GM18517 (cell line): ENCODE measurements around the gene EPHB1.

Experiments used
- ATAC-seq: cut with Tn5 transposase; IDR thresholded peaks from one replicate; pipeline ENCODE4 v1.9.1; 2021; ENCODE audit warnings: mild to moderate bottlenecking, moderate library complexity; ENCODE audit not compliant: unreplicated experiment

The EPHB1 gene

DNA sequence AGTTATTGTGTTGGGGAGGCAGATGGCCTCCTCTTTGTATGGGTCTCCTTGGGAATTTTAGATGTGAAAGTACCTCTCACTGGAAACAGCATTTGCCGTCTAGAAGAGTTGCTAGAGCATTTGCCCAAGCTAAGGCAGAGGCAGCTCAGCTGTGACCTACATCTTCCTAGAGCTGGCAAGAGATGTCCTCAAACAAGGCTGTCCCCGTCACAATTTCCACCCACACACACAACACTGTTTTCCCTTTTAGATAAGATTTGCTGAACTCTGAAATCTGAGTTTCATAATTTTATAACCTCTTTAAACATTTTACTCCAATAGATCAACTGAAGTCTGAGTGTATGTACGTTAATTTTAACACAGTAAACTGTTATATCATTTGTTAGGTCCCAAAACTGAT lies 352.6 kb downstream of the EPHB1 start:
- no peak for ATAC-seq

DNA sequence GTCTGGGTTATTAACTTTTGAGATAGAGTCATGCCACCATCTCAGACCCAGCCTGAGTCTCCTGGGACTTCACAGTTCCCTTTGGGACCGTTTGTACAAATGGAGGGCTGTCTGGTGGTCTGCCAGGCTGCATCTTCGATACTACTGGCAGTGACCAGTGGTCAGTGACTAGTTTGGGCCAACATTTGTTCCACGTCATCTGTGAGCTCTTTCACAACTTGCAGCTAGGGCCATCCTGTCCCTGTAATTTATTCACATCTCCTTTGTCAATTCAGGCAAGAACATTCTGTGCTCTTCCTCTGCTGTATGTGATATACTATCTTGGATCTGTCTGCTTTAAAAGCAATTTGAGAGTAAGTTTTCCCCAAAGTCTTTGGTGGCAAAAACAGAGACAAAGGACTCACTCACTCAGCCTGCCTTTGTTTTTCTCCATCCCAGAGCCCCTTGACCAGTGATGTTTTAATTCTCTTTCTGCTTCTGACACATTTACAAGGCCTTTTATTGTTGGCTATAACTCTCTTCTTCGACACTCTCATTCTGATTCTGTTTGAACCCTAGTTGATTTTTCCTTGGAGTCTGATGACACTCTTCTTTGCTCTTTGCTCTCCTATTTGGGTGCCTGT lies 353.4 kb downstream of the EPHB1 start:
- ATAC-seq: no peak

DNA sequence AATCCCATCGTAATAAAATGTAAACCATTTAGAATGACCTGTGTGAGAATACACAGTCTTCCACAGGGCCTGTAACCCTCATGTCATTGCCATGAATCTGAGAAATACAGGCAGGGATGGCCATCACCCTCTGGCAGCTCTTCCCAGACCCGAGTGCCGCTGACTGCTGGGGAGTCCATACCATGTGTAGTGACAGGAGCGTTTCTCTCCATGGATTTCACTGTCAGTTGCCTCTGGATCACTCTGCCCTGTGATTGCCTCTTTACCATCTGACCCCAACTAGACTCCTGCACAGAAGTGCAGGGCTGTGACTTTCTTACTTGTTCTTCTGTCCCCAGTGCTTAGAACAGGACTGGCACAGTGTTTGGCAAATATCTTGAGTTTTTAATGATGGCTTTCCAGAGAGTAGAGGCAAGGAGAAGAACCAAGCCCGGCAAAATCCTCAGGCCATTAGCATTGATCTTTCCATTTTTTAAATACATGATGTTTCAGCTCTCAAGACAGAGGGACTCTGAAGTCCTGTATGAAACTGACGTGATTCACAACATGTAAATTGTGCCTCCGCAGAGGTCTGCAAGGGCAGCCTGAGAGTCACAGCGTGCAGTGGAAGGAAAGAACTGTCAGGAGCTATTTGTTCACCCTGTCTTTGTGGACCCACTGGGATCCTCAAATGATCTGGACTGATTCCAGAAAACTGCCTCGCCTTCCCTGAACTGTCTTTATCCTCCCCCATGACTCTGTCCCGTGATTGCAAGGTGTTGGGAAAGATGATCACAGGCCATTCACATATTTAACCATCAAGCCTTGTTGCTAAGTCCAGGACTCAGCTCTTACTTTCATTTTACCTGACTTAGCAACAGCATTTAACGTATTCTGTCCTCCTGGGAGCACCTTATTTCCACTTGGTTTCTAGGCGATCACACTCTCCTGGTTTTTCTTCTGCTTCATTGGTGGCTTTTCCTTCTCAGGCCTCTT lies 354.9 kb downstream of the EPHB1 start:
- ATAC-seq: no peak

DNA sequence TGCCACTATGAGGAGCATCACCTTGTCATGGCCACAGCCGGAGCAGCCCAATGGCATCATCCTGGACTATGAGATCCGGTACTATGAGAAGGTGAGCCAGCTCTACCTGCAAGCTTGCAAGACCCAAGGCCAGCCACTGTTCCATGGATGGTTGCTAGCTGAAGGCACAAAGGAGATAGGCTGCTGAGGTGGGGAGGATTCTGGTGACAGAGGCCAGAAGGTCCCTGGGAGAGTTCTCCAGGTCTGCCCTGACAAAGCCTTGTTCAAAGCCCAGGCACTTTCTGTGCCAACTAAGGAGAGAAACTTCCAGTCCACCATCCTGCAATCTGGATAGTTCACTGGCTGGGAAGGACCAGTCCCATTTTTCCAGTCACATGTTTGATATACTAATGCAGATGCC lies 359.1 kb downstream of the EPHB1 start:
- no peak for ATAC-seq

DNA sequence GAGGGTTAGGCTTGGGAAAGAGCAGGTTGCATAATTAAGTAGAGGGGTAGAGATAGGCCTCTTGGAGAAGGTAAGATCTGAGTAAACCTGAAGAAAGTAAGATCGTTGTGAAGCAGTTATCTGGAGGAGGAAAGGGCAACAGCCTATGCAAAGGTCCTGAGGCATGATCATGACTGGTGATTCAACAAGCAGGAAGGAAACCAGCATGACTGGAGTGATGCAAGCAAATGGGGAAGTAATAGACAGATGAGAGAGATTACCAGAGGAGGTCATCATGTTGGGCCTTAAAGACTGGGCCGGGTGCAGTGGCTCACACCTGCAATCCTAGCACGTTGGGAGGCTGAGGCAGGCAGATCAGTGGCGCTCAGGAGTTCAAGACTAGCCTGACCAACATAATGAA lies 360.2 kb downstream of the EPHB1 start:
- ATAC-seq: no peak

DNA sequence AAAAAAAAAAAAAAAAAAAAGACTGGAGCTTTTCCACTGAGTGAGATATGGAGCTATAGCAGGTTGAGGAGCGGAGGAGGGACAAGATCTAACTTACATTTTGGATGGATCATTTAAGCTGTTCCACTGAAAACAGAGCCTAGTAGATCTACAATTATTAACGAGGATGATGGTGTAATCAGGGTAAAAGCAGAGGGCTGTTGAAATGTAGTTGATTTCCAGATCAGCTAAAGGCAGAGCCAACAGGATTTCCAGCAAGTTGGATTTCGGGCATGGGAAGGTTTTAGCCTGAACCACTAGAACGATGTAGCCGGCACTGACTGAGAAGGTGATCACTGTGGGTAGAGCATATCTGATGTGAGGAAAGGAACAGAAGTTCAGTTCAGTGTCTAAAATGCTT lies 360.7 kb downstream of the EPHB1 start:
- no peak for ATAC-seq

DNA sequence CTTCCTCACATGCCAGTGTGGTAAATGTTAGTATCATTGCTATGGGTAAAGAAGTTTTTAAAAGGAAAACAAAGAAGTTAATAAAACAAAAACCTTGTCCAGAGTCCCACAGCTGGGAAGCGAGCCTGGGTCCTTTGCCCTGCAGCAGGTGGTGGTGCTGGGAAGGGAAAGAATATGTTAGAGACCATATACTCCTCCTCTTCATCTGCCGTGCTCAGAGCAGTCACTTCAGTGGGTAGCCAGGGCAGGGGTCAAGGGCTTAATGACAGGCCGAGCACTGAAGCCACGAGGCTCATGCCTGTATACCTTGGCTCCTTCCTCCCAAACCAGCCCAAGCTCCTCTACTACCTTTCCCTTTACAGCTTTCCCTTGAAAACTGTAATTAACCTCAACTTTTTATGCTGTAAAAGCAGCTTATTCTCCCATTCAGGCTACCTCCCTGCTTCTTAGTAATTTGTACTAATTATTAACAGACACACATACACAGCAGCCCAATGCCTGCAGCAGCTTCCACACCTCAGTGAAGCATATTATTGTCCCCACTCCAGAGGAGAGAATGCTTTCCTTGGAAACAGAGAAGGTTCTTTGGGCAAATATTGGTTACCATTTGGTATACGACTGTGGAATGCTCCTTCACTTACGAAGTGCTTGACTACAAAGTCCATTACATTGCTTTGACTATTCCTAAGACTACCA lies 362.1 kb downstream of the EPHB1 start:
- ATAC-seq: no peak

DNA sequence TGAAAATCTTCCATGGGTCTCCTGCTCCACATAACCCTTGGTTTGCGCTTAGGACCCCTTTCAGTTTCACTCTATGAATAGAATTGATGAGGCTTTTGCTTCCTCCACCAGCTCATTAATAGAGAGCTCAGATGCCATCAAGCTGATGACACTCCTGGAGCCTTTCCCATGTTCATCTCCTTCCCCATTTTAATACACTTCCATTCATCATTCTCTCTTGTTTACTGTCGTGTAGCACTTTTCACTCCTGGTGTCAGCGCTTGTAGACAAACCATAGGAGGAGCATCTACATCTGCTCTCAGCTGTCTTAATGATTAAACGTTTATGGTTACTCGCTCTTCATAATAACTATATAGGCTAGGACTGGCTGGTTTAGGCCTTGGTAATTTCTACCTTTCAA lies 363.5 kb downstream of the EPHB1 start:
- ATAC-seq: no peak

DNA sequence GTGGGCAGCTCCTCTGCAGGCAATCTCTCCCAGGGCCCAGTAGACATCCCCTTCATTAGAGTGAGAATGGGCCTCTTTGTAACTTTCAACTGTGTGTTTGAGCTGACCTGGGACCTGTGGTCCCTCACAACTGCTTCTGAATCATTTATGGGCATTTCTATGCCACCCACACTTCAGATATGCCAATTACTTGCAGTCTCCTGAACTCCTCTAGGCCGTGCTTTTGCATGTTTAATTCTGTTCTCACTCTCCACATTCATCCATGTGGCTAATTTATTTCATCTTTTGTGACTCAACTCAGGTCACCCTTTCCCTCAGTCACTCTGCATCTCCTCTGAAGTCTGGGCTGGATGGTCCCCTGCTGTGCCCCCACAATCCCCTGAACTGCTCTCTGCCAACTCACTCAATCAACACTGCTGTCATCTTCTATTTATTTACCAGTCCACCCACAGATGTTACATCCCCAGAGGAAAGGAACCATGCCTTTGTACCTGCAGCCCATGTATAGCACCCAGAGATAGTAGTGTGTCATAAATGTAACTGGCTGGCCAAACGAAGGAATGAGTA lies 364.7 kb downstream of the EPHB1 start:
- ATAC-seq: no peak

DNA sequence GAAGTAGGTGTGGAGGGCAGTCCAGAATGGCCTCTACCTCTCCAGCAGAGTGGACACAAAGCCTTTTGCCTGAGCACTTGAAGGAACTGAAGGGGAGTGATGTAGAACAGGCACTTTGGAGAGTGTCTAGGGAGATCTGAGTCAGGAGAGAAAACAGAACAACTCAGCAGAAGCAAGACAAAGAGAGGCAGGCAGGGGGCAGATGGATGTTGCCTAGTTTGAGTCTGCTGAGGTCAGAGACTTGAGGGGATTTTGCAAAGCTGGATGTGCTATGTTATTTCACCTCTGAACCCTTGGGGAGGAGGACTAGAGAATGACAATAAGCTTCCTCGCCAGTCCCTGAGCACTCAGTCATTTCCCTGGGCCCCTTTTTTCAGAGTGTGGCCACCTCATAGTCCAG lies 366.4 kb downstream of the EPHB1 start:
- no peak for ATAC-seq

DNA sequence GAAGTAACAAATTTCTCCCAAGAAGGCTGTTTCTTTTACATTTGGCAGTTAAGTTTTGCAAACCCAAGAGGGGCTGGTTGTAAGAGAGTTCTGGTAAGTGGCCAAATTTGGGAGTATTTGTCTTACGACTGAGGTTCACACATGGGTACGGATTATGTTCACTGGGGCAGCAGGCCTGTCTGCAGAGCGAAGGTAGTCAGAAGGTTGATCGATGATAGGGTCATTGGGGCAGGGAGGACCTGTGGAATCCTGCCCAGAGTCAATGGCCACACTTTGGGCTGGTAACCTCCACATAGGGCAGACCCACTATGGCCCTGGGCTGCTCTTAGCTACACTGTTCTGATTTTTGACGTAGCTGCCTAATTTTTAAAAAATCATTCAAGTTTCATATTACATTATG lies 368.6 kb downstream of the EPHB1 start:
- no peak for ATAC-seq

DNA sequence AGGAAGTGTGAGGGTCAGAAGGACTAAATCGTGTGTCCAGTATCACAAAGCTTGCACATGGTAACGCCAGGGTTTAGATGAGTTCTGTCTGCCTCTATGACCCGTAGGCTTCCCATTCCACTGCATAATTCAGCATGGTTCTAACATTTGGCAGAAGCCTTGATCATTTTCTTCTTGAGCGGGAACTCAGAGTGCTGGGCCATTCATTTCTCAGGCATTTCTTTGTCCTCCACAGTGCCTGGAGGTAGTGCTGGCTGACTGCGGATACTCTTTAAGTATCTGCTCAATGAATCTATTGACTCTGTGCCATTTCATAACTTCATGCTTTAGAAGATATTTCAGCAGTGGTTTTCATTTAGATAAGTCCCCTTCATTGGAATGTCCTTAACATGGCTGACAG lies 370.2 kb downstream of the EPHB1 start:
- ATAC-seq: no peak

DNA sequence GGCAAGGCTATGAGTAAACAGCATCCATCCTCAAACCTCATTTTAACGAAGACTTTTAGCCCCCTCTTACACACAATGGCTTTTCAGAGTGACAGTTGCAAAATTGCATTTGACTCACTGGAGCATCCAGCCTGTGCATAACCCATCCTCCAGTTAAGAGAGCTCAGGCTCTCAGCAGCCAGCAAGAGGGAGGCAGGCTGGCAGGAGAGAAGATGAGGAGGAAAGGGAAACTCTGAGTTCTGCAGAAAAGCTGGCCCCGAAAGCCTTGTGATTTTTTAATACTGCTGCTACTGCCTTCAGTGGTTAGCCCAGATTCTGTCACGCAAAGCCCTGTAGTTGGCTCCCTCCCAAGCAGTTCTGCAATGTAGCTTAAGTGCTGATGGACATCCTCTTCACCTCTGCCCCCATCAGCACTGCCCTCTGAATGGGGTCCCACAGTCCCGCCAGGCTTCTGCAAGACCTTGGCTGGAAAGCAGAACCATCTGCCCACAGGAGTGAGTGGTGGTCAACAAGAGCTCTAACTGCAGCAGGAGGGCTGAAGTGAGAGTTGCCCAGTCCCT lies 371.3 kb downstream of the EPHB1 start:
- ATAC-seq: no peak

DNA sequence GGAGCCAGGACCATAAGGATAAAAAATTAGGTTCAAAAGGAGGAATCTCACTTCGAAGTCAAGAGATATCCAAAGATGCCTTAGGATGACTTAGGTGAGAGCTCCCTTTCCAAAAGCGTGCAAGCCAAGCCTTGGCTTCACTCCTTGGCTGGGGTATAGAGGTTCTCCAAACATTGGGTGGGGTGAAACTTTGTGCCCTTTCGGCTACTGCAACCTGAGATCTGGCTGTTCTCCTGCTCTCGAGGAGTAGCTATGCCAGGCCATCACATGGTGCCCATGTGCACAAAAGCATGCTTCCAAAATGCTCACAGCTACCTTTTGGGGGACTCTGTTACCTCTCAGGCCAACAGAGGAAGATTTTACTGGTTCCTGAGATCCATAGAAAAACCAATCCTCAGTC lies 373.8 kb downstream of the EPHB1 start:
- ATAC-seq: no peak

DNA sequence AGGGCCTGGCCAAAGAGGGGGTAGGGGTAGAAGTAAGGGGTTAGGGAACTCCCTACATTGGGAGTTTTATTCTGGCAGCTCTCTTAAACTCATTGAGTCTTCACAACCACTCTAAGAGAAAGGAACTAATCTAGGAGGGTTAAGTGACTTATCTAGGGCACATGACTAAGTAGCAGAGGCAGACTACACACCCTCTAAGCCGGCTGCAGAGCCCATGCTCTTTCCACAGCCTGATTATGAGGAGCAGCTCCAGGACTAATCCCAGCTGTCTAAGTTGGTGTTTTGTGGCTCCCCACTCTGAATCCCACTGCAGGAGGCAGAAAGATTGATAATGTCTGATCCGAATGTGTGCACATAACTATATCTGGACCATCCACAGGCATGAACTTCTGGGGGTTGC lies 374.6 kb downstream of the EPHB1 start:
- no peak for ATAC-seq

DNA sequence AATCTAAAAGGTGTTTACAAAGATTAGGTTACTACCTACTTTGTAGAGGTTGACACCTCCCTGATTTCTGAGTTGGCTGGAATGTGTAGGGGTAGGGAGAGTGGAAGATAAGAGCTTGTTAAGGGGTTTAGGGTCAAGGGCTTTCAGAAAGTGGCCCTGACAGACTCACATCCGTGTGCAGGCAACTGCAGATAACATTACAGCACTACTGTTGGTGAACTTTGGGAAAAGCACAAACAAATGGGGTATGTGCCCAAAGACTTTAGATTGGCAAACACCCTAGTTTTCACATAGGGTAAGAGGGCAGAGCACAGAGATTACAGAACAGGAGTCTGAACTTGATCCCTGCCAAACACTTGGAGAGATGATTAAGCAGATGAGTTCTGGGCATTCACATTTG lies 375.7 kb downstream of the EPHB1 start:
- ATAC-seq: no peak

DNA sequence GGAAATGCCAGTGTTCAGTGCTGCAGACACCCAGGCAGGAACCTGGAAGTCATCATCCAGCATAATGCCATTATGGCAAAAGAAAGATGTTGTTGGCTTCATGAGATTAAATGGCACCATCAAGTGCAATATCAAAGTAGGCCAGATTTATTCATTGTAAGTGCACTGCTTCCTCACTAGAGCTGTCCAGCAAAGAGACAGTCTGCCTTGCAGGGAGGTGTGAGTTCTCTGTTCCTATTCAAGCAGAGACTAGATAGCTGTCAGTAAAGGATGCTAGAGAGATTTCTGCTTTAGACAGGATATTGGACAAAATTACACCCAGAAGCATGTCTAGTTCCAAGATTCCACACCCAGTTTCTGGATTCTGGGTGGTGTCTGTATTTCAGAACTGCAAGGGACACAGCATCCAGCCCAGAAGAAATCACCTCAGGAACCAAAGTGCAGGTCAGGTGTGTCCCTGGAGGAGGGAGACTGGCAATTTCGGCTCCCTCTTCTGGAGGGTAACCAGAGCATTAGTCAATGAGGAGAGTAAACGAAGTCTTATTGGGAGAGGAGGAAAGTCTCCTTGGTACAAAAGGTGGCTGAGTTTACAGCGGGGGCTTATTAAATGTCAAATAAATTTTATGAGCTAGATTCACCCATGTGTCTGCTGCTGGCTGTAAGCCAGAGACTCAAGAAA lies 377.3 kb downstream of the EPHB1 start:
- no peak for ATAC-seq

DNA sequence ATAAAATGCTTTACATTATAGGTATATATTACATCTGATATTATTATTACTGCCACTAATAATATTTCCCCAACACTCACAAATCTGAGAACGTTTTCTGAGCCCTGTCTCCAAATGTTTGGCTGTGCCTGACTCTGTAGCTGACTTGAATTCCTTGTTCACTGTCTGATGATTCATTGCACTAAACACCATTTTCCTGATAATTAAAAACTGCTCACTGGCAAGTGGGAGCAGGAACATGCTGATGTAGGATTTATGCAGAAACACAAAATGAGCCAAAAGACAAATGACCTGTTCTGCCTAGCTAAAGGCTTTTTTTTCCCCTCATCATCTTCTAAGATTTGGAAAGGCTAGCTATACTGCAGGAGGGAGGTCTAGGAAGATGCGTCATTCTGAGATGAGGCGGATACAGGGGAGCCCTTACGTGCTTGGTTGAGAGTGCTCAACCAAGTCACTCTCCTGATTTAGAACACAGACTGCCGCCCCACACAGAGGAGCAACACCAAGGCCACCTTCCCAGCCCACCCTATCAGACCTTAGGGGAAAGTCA lies 380.7 kb downstream of the EPHB1 start:
- no peak for ATAC-seq

DNA sequence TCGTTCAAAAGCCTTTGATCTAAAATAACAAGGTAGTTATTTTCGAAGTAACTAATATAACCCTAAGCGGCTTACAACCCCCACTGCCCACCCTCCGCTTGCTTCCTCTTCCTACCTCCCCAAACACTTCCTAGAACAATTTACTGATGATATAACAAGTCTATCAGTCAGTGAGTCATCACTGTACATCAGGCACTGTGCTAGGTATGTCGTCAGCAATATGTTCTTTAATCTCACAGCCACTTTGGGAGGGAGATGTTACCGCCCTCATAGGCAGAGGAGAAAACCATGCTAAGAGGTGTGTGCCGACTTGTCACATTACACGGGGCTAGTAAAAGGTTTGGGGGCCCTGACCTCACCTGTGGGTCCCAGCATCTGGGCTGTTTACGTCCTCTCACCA lies 381.8 kb downstream of the EPHB1 start:
- no peak for ATAC-seq

DNA sequence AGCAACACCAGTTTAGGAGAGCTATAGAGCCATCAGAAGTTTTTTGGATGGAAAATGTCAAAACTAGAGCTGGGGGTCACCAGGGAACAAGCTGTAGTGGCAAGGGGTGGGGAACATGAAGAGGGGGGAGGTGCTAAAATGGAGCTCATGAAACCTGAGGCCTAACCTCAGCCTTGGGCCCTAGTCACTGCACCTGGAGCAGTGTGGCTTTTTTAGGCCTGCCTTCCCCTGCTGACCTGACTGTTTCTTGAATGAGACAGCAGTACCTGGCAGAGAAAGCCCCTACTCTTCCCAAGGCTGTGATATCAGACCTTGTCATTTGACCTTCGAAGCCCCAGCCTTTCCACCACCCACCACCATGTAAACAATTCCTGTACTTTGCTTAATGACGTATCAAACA lies 383.5 kb downstream of the EPHB1 start:
- no peak for ATAC-seq
